Duodenal mucosa (tissue), 2 donors: ENCODE measurements around the gene SNX11.

ENCODE experiments used
- H3K27ac ChIP-seq: one replicate; pipeline ENCODE4 v1.7.0; 2013; ENCODE audit warnings: low read depth, low read length
- H3K27me3 ChIP-seq, 2 donors: one replicate each; pipeline ENCODE4 v1.7.0; 2013; ENCODE audit warnings: low read length in 2 of 2, control low read depth in 1 of 2; ENCODE audit not compliant: insufficient read depth in 2 of 2, control insufficient read depth in 1 of 2
- H3K36me3 ChIP-seq, 2 donors: one replicate each; pipeline ENCODE4 v1.7.0; 2013; ENCODE audit warnings: low read length in 2 of 2, control low read depth in 1 of 2; ENCODE audit not compliant: insufficient read depth in 2 of 2, control insufficient read depth in 1 of 2
- H3K4me1 ChIP-seq, 2 donors: one replicate each; pipeline ENCODE4 v1.7.0; 2013; ENCODE audit warnings: low read length in 2 of 2, control low read depth in 1 of 2; ENCODE audit not compliant: insufficient read depth in 2 of 2, control insufficient read depth in 1 of 2
- H3K4me3 ChIP-seq, 2 donors: one replicate each; pipeline ENCODE4 v1.7.0; 2013; ENCODE audit warnings: low read length in 2 of 2, low read depth in 1 of 2
- H3K9ac ChIP-seq, 2 donors: one replicate each; pipeline ENCODE4 v1.7.0; 2013; ENCODE audit warnings: low read length in 2 of 2, low read depth in 1 of 2
- H3K9me3 ChIP-seq, 2 donors: one replicate each; pipeline ENCODE4 v1.7.0; 2013; ENCODE audit warnings: low read length in 2 of 2, control low read depth in 1 of 2; ENCODE audit not compliant: control insufficient read depth in 1 of 2

SNX11 gene

DNA sequence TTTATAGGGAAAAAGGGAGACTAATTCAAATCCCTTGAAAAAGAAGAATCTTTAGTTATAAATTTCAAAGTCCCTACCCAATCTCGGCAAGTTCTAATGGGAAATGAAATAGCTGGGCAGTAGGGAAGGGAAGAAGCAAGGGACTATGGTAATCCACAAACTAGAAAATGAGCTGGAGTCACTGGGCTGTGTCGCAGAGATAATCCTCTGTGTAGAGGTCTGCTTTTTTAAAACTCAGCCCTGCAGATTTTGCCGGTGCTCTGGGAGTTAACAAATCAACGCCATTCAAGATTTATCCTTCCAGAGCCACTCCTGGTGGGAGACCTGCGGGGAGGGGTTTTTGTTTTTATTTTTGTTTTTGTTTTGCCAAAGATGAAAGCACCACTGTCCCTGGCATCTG is 20.8 kb downstream of the SNX11 start:
- no peak overlapping the region for H3K27ac ChIP-seq
- peaks cover 0 to 10% of the 10 kb centered on the region in 2 donors for H3K36me3 ChIP-seq
- no peak overlapping the region for H3K4me3 ChIP-seq
- no peak overlapping the region for H3K9ac ChIP-seq
- no peaks in the 10 kb centered on the region for H3K9me3 ChIP-seq
- H3K27me3 ChIP-seq = no peaks in the 10 kb centered on the region
- no peaks in the 10 kb centered on the region for H3K4me1 ChIP-seq

DNA sequence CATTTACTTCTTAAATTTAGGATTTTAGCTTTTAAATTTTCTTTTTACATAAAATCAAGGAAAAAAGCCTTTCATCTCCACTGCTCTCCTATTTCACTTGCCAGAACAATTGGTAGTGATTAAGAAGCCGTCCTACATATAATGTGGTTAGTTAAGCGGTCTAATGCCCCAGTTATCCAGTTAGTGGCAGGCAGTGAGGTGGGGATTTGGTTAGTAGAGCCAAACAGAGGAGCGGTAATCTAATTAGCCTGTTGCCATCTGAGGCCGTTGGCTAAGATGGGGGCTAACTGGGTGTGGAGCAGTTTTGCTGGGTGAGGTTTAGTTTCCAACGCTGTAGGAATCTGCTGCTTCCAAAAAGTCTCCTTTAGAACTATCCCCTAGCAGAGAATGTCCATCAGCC is 22.4 kb downstream of the SNX11 start:
- Histone ChIP-seq H3K36me3 (peaks cover 0 to 7% of the 10 kb centered on the region in 2 donors), H3K9me3 (no peaks in the 10 kb centered on the region), H3K4me3 (no peak overlapping the region), H3K27me3 (no peaks in the 10 kb centered on the region), H3K27ac (no peak overlapping the region), H3K9ac (no peak overlapping the region), H3K4me1 (no peaks in the 10 kb centered on the region)

- H3K27me3 ChIP-seq = no peaks in the 10 kb centered on the region
Measured at GRCh38 chr17:48131216-48131824, 23.8 kb downstream of the SNX11 start.

DNA sequence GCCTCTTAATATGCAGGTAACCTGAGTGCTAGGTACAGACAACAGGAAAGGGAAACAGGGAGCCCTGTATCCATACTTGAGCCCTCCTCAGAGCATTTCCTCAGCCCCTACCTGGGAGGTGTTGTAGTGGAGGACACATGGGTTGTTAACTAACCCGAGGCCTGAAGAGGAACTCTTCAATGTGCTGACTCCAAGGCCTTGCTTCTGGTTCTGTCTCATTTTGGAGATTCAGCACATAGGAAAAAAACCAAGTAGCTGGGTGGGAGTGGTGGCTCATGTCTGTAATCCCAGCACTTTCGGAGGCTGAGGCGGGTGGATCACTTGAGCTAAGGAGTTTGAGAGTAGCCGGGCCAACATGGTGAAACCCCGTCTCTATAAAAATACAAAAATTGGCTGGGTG is 24.8 kb downstream of the SNX11 start:
- no peak overlapping the region for H3K4me3 ChIP-seq
- H3K27ac ChIP-seq = no peak overlapping the region
- no peaks in the 10 kb centered on the region for H3K36me3 ChIP-seq
- no peaks in the 10 kb centered on the region for H3K27me3 ChIP-seq
- H3K9me3 ChIP-seq = no peaks in the 10 kb centered on the region
- H3K4me1 ChIP-seq = no peaks in the 10 kb centered on the region
- H3K9ac ChIP-seq = no peak overlapping the region

More at GRCh38 chr17:48131216-48131824, 23.8 kb downstream of the SNX11 start:
- Histone ChIP-seq H3K27ac (no peak overlapping the region), H3K36me3 (peaks cover 0 to under 1% of the 10 kb centered on the region in 2 donors), H3K4me3 (no peak overlapping the region), H3K4me1 (no peaks in the 10 kb centered on the region), H3K9ac (no peak overlapping the region), H3K9me3 (no peaks in the 10 kb centered on the region)

DNA sequence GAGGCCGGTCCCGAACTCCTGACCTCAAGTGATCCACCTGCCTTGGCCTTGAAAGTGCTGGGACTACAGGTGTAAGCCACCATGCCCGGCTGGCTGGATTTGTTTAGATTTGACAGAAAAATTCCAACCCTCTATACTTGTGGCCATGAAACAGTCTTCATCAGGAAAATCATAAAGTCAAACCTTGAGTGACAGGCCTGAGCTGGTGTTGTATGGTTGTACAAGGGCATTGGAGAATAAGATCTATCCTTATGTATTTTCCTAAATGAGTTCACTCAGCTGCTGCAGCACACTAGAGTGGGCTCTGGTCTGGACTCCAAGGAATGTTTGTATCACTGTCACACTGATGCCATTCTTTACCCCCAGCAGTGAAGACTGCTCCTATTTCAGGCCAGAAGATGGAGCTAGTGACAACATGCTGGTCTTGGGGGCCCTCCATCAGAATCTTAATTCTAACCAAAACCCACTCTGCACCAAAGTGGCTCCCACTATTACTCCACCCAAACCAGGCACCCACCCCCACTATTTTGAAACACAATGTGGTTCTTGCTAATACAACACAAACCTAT is 27.4 kb downstream of the SNX11 start:
- H3K36me3 ChIP-seq = no peaks in the 10 kb centered on the region
- no peaks in the 10 kb centered on the region for H3K4me1 ChIP-seq
- no peaks in the 10 kb centered on the region for H3K27me3 ChIP-seq
- no peaks in the 10 kb centered on the region for H3K9me3 ChIP-seq
- H3K9ac ChIP-seq = no peak overlapping the region
- H3K27ac ChIP-seq = no peak overlapping the region
- H3K4me3 ChIP-seq = no peak overlapping the region

- H3K9me3 ChIP-seq = no peaks in the 10 kb centered on the region
- H3K36me3 ChIP-seq = no peaks in the 10 kb centered on the region
- H3K4me3 ChIP-seq = no peak overlapping the region
- peaks cover 0 to 3% of the 10 kb centered on the region in 2 donors for H3K27me3 ChIP-seq
- H3K4me1 ChIP-seq = no peaks in the 10 kb centered on the region
- H3K27ac ChIP-seq = no peak overlapping the region
- no peak overlapping the region for H3K9ac ChIP-seq
Measured at GRCh38 chr17:48137656-48138055, 30.1 kb downstream of the SNX11 start.

GRCh38 chr17:48139944-48140343 is 32.4 kb downstream of the SNX11 start:
- Histone ChIP-seq H3K27ac (no peak overlapping the region), H3K27me3 (peaks cover 7 to 19% of the 10 kb centered on the region in 2 donors)

GRCh38 chr17:48143629-48144028 is 36.1 kb downstream of the SNX11 start:
- Histone ChIP-seq H3K4me3 (no peak overlapping the region), H3K27me3 (peaks cover 16 to 29% of the 10 kb centered on the region in 2 donors), H3K9me3 (no peaks in the 10 kb centered on the region), H3K9ac (no peak overlapping the region), H3K4me1 (no peaks in the 10 kb centered on the region), H3K36me3 (no peaks in the 10 kb centered on the region), H3K27ac (no peak overlapping the region)

More at GRCh38 chr17:48139944-48140343, 32.4 kb downstream of the SNX11 start:
- Histone ChIP-seq H3K9me3 (no peaks in the 10 kb centered on the region), H3K4me3 (no peak overlapping the region), H3K9ac (no peak overlapping the region), H3K4me1 (no peaks in the 10 kb centered on the region), H3K36me3 (no peaks in the 10 kb centered on the region)

- Histone ChIP-seq H3K4me3 (no peak overlapping the region), H3K27me3 (peaks cover 19 to 33% of the 10 kb centered on the region in 2 donors), H3K9ac (no peak overlapping the region), H3K4me1 (no peaks in the 10 kb centered on the region), H3K27ac (no peak overlapping the region), H3K36me3 (no peaks in the 10 kb centered on the region), H3K9me3 (no peaks in the 10 kb centered on the region)
Measured at GRCh38 chr17:48144231-48144630, 36.7 kb downstream of the SNX11 start.

DNA sequence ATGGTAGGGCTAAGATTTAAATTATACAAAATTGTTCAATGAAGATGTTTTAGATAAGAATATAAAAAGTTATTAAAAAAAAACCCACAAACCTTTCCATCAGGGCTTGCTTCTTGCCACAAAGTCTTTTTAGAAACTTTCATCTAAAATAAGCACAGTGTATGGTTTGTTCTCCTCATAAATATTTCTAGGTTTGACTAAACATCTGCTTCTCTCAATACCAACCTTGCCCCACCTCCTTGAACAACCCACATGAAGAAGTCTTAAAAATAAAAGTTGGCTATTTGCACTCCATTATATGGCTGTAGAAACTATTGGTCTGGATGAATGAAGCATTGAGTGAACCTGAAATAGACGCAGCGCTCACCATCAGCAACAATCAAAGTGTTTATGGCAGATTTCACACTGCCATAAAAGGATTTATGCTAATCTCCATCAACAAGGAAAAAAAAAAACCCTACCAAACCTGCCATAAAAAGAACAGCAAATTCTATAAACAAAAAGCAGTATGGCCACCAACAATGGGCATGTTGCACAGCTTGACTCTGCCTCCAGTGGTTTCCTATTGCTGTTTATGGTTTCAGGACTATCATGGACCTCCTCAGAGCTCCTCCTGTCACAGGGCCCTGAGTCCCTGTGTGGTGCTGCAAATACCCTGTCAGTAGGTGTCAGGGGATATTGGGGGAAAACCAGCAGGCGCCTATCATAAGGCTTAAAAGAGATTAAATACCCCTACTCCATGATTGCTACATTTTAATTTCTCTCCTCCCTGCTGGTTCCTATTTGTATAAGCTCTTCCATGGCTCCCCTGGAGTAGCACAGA is 37.6 kb downstream of the SNX11 start:
- H3K9ac ChIP-seq = no peak overlapping the region
- H3K4me1 ChIP-seq = no peaks in the 10 kb centered on the region
- H3K27me3 ChIP-seq = peaks cover 28 to 42% of the 10 kb centered on the region in 2 donors
- no peaks in the 10 kb centered on the region for H3K36me3 ChIP-seq
- H3K27ac ChIP-seq = no peak overlapping the region
- no peaks in the 10 kb centered on the region for H3K9me3 ChIP-seq
- no peak overlapping the region for H3K4me3 ChIP-seq
